Gastroesophageal sphincter (tissue), 4 donors: ENCODE data around the gene SAMD4B. TPM values are rescaled to one million over a fixed set of nuclear protein-coding genes. Genes with fewer than 3 reads are reported as not detected.

Experiments
- ATAC-seq: fragments of 150-250 bp; one replicate; pipeline ENCODE4 v1.9.1; 2016; ENCODE audit warnings: mild to moderate bottlenecking, moderate library complexity
- H3K27ac ChIP-seq, 4 donors: fragments of 200-600 bp; sonication (generic) in 3 of 4; 1 replicate in 3 of 4; 2 replicates in 1 of 4; pipeline ENCODE4 v1.5.1; 2016 to 2019
- H3K27me3 ChIP-seq: fragments of 200-600 bp; sonication (generic); one replicate; pipeline ENCODE4 v1.5.1; 2019
- H3K36me3 ChIP-seq, 2 donors: fragments of 200-600 bp; sonication (generic); one replicate each; pipeline ENCODE4 v1.5.1; 2019; ENCODE audit warnings: control low read depth in 1 of 2
- H3K4me1 ChIP-seq, 3 donors: fragments of 200-600 bp; sonication (generic); 1 replicate in 2 of 3; 2 replicates in 1 of 3; pipeline ENCODE4 v1.5.1; 2016 to 2019; ENCODE audit warnings: control low read depth in 2 of 3
- H3K4me3 ChIP-seq, 2 donors: fragments of 200-600 bp; sonication (generic); one replicate each; pipeline ENCODE4 v1.5.1; 2019; ENCODE audit warnings: mild to moderate bottlenecking in 1 of 2, moderate library complexity in 1 of 2
- H3K9me3 ChIP-seq, 3 donors: fragments of 200-600 bp; sonication (generic); one replicate each; pipeline ENCODE4 v1.5.1; 2017 to 2019; ENCODE audit warnings: control low read depth in 2 of 3
- CTCF ChIP-seq, 4 experiments: fragments of 200-600 bp in 2 of 4; fragments of 450-650 bp in 2 of 4; sonication (generic) in 1 of 4; IDR thresholded peaks; one replicate each; pipeline ENCODE4 v1.5.1; 2017 to 2019; ENCODE audit warnings: antibody characterized with exemption in 4 of 4, mild to moderate bottlenecking in 2 of 4, moderate library complexity in 2 of 4
- EP300 ChIP-seq: sonication (generic); formaldehyde crosslinking; IDR thresholded peaks from one replicate; pipeline ENCODE4 v1.6.1; 2017; ENCODE audit warnings: antibody characterized with exemption, mild to moderate bottlenecking
- POLR2A ChIP-seq, 2 donors: fragments of 450-650 bp; IDR thresholded peaks; one replicate each; pipeline ENCODE4 v1.6.1; 2017; ENCODE audit warnings: antibody characterized with exemption in 2 of 2, mild to moderate bottlenecking in 2 of 2, moderate library complexity in 1 of 2
- POLR2AphosphoS5 ChIP-seq: sonication (generic); formaldehyde crosslinking; IDR thresholded peaks from one replicate; pipeline ENCODE4 v1.6.1; 2017; ENCODE audit warnings: antibody characterized with exemption
- WGBS, 2 donors: methylation state at CpG; one replicate each; pipeline ENCODE4 v1.1.5; 2018; ENCODE audit warnings: low coverage in 1 of 2; 5-methylcytosine and 5-hydroxymethylcytosine counted together
- total RNA-seq, 4 donors: library from RNA; depleted of rRNA; stranded (reverse); fragments of >200 nt; gene quantifications; one replicate each; pipeline ENCODE4 v1.1.0, GENCODE V29; 2016

Gene SAMD4B
- total RNA-seq, 4 donors from 2014 or later = 68.2 to 121 (median 92.8) TPM

GRCh38 chr19:39362682-39363657 lies 20.7 kb downstream of the SAMD4B start:
- Histone ChIP-seq H3K27ac (peak overlapping the region in 3 of 4 donors; percentile 62 to 80 (median 73)), H3K36me3 (peaks cover 0 to 90% of the 10 kb centered on the region in 2 donors)
- TF ChIP-seq POLR2A (IDR thresholded peaks at IDR 0.05) = no peak
- TF ChIP-seq POLR2AphosphoS5 = peak; percentile 45

DNA sequence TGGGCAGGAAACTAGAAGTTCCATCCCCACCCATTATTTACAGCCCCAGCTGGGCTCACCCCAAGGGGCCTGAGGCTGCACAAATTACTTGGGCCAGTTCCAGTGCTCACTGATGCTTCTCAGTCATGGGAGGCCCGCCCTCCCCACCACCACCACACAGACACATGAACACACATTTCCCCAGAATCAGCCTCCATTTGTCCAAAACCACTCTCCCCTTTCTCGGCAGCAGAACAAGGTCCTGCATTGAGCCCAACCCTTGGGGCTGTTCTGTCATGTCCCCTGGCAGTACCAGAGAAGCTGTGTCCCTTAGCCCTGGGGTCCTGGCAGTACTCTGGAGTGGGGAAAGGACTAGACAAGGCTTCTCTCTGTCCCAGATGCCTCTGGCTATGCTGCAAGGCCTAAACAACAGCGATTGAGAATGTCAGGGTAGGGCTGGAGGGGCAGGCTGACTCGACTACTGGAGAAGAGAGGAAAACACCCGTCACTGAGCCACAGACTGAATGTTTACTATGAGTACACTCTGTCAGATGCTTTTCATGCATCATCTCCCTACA lies 21.8 kb downstream of the SAMD4B start:
- Histone ChIP-seq H3K36me3 (peaks cover 0 to 89% of the 10 kb centered on the region in 2 donors), H3K9me3 (no peaks in the 10 kb centered on the region), H3K27ac (peak overlapping the region in 3 of 4 donors; percentile 62 to 80 (median 73)), H3K4me1 (peaks cover 0 to 60% (median 10%) of the 10 kb centered on the region in 3 donors), H3K4me3 (no peak overlapping the region), H3K27me3 (no peaks in the 10 kb centered on the region)
- TF ChIP-seq EP300 (no peak), POLR2AphosphoS5 (no peak), POLR2A (IDR thresholded peaks at IDR 0.05) (no peak), CTCF (IDR thresholded peaks at IDR 0.05) (no peak)
- 50 to 86% methylated on average over 2 to 4 of the region's 5 CpGs for WGBS, 2 donors
- peak; percentile 65 for ATAC-seq

More at GRCh38 chr19:39362682-39363657, 20.7 kb downstream of the SAMD4B start:
- Histone ChIP-seq H3K9me3 (no peaks in the 10 kb centered on the region), H3K4me3 (no peak overlapping the region), H3K27me3 (no peaks in the 10 kb centered on the region), H3K4me1 (peaks cover 0 to 56% (median 10%) of the 10 kb centered on the region in 3 donors)
- ATAC-seq = peak; percentile 82
- 37 to 43% methylated on average over 3 to 5 of the region's 6 CpGs for WGBS, 2 donors

DNA sequence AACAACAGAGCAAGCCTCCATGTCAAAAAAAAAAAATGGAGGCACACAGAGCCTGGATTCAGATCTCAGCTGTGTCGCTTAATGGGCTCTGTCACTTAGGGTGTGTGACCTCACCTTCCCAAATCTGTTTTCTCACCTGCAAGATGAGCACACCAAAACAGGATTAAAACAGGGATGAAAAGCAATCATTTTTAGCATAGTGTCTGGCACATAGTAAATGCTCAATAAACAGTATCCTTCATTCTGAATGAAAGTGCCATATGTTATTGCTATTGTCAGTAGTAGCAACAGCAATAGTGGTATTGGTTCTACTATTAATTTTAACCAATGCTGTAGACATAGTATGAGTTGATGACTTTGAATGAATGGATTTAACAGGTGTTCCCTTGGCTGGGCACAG lies 23.3 kb downstream of the SAMD4B start:
- H3K4me1 ChIP-seq = peaks cover 0 to 60% (median 10%) of the 10 kb centered on the region in 3 donors
- peak overlapping the region in 3 of 4 donors; percentile 1 to 73 (median 62) for H3K27ac ChIP-seq
- no peaks in the 10 kb centered on the region for H3K9me3 ChIP-seq
- no peaks in the 10 kb centered on the region for H3K27me3 ChIP-seq
- WGBS, 2 donors = 100% methylated on average over 1 of the region's 1 CpG
- ATAC-seq = no peak
- TF ChIP-seq POLR2AphosphoS5 (no peak), EP300 (no peak), CTCF (IDR thresholded peaks at IDR 0.05) (no peak), POLR2A (IDR thresholded peaks at IDR 0.05) (no peak)
- no peak overlapping the region for H3K4me3 ChIP-seq
- peaks cover 0 to 89% of the 10 kb centered on the region in 2 donors for H3K36me3 ChIP-seq

DNA sequence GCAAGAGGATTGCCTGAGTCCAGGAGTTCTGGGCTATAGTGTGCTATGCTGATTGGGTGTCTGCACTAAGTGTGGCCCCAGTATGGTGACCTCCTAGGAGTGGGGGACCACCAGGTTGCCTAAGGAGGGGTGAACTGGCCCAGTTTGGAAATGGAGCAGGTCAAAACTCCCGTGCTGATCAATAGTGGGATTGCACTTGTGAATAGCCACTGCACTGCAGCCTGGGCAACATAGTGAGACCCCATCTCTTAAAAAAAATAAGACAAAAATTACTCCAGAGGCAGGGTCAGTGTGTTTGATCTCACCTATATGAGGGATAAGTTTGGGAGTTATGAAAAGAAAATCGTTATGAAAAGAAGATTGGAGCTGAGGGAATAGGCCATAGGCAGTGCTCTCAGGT lies 27.0 kb downstream of the SAMD4B start:
- Histone ChIP-seq H3K4me1 (peaks cover 9 to 66% (median 26%) of the 10 kb centered on the region in 3 donors), H3K9me3 (no peaks in the 10 kb centered on the region)

More for the DNA sequence above, 27.0 kb downstream of the SAMD4B start:
- no peak for TF ChIP-seq POLR2AphosphoS5
- TF ChIP-seq POLR2A (IDR thresholded peaks at IDR 0.05) = no peak
- no peak for TF ChIP-seq EP300
- no peak for TF ChIP-seq CTCF (IDR thresholded peaks at IDR 0.05)
- 71 to 77% methylated on average over 2 of the region's 2 CpGs for WGBS, 2 donors
- Histone ChIP-seq H3K27ac (peak overlapping the region in 1 of 4 donors; percentile 42), H3K36me3 (peaks cover 0 to 65% of the 10 kb centered on the region in 2 donors), H3K27me3 (no peaks in the 10 kb centered on the region), H3K4me3 (no peak overlapping the region)
- ATAC-seq = no peak
